HG03571 (cell line): ENCODE measurements around the gene ZNF493.

ENCODE experiments used
- ATAC-seq: cut with Tn5 transposase; IDR thresholded peaks from one replicate; pipeline ENCODE4 v1.9.1; 2021; ENCODE audit not compliant: unreplicated experiment

Gene ZNF493

DNA sequence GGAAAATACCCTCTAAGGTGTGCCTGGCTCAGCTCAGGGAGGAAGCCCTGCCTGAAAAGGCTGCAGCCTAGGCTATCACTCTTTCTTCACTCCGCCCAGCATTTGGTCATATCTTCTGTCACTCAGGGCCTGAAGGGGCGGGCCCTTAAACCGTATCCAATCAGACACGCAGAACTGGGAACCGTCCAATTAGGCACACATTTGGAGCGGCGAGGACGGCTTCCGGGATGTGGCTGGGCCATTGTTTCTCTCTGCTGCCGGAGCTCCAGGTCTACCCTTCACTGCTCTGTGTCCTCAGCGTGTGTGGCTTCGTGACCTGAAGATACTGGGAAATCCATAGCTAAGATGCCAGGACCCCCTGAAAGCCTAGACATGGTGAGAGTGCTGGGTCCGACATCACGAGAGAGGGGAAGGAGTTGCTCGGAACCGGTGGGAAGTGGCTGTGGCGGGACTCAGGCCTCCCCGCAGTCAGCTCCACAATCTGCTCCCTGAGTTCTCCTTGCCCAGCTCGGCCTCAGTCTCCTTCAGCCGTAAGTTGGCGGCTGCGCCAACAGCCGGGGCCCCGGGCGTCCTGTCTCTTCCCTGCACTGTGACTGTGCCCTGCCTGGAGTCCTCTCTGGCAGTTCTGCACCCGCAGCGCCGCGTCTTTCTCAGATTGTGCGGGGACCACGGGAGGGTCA is at the start of gene ZNF493:
TSS of gene ZNF493 (plus strand) at position 241 of the 680 bp plus-strand sequence. CDS start at position 346, 105 bp downstream.
- peak; percentile 97 for ATAC-seq

DNA sequence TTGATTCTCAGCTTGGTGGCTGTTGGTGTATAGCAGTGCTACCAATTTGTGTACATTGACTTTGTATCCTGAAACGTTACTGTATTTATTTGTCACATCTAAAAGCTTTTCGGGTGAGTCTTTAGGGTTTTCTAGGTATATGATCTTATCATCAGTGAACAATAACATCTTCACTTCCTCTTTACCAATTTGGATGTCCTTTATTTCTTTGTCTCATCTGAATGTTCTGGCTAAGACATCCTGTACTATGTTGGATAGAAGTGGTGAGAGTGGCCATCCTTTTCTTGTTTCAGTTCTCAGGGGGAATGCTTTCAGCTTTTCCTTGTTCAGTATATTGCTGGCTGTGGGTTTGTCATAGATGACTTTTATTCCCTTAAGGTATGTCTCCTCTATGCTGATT is 44.1 kb upstream of the ZNF493 start:
- ATAC-seq = no peak

DNA sequence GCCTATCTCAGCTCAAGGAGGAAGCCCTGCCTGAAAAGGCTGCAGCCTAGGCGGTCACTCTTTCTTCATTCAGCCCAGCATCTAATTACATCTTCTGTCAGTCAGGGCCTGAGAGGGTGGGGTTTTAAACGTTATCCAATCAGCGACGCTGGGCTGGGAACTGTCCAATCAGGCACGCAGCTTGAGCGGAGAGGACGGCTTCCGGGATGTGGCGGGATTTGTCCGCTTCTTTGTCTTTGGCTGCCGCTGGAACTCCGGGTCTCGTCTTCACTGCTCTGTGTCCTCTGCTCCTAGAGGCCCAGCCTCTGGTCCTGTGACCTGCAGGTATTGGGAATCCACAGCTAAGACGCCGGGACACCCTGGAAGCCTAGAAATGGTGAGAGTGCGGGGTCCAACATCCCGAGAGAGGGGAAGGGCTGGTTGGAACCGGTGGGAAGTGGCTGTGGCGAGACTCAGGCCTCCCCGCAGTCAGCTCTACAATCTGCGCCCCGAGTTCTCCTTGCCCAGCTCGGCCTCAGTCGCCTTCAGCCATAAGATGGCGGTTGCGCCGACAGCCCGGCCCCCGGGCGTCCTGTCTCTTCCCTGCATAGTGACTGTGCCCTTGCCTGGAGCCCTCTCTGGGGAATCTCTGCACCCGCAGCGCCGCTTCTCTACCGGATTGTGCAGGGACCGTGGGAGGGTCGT is 38.0 kb upstream of the ZNF493 start, which contains the start of gene ZNF738:
TSS of gene ZNF738 (plus strand) at position 233 of the 684 bp plus-strand sequence. CDS start at position 374, 141 bp downstream.
- ATAC-seq = peak; percentile 87

DNA sequence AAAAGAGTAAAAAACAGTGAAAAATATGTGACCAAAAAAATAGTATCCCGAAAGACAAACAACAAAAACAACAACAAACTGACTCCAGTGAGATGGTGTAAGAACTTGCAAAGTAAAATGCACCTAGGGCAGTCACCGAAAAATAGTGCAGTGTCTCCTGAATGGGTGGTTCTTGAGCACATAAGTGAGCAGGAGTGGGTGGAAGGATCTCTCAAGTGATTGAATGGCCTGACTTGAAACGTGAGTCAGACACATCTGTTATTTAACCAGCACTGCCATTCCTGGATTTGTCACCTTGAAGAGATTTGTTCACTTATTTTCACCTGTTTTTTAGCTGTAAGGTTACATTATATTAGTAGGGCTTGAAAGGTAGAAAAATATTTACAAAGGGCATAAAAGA is 34.6 kb upstream of the ZNF493 start:
- ATAC-seq = no peak

DNA sequence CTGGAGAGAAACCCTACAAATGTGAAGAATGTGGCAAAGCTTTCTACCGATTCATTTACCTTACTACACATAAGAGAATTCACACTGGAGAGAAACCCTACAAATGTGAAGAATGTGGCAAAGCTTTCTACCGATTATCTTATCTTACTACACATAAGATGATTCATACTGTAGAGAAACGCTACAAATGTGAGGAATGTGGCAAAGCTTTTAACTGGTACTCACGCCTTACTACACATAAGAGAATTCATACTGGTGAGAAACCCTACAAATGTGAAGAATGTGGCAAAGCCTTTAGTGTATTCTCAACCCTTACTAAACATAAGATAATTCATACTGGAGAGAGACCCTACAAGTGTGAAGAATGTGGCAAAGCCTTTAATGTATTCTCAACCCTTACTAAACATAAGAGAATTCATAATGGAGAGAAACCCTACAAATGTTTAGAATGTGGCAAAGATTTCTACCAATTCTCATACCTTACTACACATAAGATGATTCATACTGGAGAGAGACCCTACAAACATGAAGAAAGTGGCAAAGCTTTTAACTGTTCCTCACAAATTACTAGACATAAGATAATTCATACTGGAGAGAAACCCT is 12.9 kb upstream of the ZNF493 start:
- ATAC-seq = no peak

DNA sequence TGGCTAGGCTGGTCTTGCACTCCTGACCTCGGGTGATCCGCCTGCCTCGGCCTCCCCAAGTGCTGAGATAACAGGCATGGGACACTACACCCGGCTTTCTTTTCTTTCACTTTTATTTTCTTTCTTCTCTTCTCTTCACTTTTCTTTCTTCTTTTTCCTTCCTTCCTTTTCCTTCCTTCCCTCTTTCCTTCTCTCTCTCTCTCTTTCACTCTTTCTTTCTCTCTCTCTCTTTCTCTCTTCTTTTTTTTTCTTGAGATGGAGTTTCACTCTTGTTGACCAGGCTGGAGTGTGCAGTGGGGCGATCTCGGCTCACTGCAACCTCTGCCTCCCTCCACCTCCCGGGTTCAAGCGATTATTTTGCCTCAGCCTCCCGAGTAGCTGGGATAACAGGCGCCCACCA is 812 bp upstream of the ZNF493 start:
- ATAC-seq = no peak

DNA sequence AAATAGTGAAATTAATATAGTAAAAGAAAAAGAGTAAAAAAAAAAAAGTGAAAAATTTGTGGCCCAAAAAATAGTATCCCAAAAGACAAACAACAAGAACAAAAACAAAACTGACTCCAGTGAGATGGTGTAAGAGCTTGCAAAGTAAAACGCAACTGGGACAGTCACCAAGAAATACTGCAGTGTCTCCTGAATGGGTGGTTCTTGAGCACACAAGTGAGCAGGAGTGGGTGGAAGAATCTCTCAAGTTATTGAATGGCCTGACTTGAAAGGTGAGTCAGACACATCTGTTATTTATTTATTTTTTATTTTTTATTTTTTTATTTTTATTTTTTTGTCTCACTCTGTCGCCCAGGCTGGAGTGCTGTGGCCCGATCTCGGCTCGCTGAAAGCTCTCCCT is 1.9 kb downstream of the ZNF493 start:
- ATAC-seq = no peak

DNA sequence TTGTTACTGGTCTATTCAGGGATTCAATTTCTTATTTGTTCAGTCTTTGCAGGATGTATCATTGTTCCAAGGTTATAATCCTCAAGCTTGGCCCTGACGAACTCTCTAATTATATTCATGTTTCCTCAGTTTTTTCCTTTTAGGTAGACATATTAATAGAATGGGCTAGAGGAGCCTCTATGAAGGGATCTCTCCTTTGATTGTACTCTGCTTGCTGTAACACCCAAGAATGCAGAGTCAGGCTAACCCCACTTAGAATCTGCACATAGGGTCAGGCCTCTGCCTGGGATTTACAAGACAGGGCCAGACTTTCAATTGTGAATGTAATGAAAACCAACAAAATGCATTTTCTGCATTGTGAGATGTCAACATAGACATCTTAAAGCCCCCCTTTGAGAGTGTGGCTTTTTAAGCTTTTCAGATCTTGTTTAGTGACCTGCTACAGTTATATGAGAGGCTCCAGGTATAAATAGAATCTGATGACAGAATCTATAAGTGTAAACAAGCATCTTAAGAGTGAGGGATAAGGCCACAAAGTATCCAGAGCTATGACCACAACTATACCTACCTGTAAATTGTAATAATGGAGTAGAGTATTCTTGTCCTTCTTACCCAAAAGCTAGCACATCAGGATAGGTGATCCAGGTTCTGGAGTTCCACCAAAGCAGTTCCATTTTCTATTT is 5.5 kb downstream of the ZNF493 start:
- ATAC-seq = no peak

DNA sequence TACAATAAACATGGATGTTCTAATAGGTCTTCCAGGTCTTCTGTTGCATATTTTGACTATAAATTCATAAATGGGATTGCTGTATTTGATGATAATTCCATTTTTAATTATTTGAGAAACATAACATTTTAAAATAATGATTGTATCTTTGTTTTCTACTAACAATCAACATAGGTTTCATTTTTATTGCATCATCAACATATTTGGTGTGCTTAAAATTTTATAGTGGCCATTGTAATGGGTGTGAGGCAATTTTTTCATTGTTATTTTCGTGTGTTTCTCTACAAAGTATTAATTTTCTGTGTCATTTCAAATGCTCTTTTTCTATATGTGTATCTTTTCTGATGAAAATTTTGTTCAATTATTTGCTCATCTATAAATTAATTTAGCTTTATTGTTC is 13.2 kb downstream of the ZNF493 start:
- no peak for ATAC-seq

DNA sequence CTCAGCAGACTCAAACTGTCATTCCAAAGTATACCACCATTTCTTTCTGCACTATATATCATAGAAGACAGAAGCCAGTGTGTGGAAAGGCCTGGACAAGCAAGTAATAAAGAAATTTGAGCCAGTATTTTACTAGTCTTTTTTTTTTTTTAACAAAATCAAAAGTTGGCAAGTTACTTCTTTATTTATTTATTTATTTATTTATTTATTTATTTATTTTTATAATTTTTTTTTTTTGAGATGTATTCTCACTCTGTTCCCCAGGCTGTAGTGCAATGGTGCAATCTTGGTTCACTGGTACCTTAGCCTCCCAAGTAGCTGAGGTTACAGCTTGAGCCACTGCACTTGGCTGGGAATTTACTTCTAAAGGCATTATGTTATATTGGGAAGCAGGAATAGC is 25.3 kb downstream of the ZNF493 start:
- no peak for ATAC-seq

DNA sequence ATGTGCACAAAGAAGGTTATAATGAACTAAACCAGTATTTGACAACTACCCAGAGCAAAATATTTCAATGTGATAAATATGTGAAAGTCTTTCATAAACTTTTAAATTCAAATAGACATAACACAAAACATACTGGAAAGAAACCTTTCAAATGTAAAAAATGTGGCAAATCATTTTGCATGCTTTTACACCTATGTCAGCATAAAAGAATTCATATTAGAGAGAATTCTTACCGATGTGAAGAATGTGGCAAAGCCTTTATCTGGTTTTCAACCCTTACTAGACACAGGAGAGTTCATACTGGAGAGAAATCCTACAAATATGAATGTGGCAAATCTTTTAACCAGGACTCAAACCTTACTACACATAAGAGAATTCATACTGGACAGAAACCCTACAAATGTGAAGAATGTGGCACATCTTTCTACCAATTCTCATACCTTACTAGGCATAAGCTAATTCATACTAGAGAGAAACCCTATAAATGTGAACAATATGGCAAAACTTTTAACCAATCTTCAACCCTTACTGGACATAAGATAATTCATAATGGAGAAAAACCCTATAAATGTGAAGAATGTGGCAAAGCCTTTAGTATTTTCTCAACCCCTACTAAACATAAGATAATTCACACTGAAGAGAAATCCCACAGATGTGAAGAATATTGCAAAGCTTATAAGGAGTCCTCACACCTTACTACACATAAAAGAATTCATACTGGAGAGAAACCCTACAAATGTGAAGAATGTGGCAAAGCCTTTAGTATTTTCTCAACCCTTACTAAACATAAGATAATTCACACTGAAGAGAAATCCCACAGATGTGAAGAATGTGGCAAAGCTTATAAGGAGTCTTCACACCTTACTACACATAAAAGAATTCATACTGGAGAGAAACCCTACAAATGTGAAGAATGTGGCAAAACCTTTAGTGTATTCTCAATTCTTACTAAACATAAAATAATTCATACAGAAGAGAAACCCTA is 26.4 kb downstream of the ZNF493 start:
- ATAC-seq = no peak

DNA sequence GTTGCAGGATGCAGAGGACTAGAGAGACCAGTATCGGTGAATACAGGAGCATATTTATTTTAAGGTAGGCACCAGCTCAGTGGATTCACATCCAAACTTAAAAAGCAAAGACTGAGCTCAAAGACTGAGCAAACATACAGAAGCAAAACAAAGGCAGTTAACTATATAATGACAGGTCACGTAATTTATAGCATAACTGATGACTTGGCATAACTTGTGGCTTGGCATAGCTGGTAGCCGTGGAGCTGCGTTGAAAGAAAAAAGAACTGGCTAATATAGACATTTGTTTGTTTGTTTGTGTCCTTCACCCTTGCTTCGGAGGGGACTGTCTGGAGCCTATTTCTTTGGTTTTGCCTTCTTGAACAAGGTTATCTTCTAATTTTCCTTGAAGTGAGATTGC is 33.7 kb downstream of the ZNF493 start:
- ATAC-seq = no peak

DNA sequence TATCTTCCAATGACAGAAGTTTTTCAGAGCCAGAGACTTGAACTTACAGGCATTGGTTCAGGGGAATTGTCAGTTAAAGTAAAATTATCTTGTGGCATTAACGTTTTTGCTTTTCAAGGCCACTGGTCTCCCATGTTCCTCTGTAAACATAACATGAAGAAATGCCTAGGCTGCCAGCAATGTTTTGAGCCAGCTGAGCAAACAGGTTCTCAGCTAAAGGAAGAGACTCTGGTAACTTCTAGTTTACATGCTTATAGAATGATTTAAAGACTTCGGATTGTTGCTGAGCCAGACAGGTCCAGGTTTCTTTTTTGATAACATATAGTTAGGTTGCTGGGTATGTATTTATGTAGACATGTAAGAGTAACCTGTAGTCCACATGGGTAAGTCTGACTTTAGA is 35.7 kb downstream of the ZNF493 start:
- ATAC-seq = no peak

DNA sequence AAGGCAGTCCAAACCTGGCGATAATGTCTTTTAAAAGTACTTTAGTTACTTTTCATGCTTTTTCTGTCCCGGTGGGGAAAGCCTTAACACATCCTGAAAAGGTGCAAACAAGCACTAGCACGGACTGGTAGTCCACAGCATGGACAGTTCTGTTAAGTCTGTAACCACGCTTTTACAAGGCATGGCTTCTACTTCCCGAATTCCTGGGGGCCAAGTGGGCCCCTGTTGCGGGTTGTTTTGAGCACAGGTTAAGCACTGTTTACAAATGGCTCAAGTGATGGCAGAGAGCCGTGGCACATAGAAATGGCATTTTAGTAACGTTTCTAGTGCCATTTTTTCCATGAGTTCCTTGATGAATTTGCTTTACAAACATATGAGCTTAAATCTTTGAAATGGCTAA is 37.6 kb downstream of the ZNF493 start:
- no peak for ATAC-seq

DNA sequence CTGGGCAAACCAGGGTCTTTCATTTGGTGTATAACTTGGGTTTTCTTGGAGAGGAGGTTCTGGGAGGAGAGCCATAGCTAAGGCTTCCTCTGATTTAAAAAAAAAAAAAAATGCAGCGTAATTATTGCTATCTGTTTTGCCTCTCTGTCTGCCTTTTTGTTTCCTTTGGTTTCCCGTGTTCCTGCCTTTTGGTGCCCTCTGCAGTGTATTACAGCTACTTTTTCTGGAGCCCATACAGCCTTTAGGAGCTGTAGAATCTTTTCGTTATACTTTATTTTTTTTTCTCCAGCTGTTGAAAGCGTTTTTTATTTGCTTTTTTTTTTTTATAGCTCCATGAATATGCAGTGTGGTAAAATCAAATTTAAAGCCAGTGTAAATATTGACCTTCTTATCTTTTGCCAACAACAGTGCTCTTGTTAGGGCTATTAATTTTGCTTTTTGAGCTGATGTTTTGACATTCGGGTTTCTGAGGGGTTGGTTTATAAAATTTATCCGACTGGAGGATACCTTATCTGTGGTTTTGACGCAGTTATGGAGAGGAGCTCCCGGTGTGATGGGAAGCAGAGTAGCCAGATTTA is 38.1 kb downstream of the ZNF493 start:
- ATAC-seq = no peak

DNA sequence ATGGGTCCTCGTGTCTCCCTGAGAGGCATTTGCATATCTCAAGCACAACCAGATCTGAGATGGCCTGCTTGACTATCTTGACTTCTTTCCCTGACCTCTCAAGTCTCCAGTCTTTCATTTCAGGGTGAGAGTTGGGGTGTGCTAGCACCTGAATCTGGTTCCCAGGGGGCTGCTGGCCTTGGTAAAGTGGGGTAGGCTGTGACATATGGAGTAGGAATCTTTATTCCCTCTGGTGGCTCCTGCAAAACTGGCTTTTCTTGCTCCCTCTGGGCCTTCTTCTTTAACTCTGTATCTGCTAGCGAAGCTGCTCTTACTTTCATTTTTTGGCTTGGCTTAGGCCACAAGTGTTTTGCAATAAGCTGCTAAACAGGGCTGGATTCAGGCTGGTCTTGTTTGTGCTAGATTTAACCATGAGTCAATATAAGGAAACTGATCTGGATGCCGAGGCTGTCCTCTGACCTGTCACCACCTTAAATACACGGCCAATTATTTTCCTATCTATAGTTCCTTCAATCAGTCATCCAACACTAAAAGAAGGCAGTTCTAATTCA is 42.3 kb downstream of the ZNF493 start:
- no peak for ATAC-seq

DNA sequence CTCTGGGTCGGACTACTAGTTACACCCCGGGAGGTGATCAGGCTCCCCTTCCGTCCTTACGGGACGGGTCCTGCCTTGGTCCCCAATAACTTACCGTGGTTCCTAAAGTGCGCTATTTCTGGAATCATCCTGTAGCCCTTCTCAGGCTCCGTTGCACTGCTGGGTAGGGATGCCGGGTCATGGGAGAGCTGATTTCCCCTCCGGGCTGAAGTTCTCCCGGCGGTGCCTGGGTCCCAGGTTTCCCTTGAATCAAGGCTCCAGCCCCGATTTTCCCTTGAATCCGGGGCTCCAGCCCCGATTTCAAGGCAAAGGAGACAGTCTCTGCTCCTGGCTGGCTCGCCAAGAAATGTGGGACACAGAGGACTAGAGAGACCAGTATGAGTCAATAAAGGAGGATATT is 43.4 kb downstream of the ZNF493 start:
- no peak for ATAC-seq

DNA sequence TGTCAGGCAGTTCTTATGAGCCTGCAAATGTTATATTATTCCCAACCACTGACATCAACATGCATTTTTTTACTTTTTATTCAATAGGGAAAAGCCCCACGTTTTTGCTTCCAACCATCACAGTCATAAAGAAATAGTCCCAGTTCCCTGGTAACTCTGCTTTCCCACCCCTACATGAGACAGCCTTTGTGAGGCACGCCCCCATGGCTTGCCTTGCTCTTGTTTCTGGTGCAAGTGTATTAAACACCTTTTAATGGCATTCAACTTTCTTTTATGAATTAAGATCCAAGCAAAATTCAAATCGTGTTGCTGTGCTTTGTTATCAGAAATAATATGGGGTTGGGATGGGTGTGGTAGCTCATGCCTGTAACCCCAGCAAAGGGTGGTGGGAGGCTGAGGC is 54.3 kb downstream of the ZNF493 start:
- ATAC-seq = no peak

DNA sequence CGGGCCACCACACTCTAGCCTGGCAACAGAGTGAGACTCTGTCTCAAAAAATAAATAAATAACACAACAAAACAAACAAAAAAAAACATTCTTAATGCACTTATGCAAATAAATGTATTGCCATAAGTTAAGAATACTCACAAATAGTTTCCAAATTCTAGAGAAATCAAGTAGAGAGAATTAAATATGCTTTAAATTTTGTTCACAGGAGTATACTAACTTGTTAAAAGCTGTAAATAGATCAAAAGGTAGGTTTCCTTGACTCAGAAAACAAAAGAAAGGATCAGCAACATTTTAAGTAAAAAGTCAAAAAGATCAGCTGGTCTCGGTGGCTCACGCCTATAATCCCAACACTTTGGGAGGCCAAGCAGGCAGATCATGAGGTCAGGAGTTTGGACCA is 58.0 kb downstream of the ZNF493 start:
- no peak for ATAC-seq

DNA sequence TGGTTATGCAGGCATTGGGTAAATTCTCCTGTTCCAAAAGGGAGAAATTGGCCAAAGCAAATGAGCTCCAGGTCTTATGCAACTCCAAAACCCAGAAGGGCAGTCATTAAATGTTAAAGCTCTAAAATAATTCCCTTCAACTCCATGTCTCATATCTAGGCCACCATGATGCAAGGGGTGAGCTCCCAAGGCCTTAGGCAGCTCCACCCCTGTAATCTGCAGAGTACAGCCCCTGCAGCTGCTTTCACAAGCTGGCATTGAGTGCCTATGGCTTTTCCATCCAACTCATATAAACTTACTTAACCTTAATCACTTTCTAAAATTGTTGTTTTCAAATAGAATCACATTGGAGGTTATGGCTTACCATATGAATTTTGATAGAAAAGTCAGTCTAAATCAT is 63.8 kb downstream of the ZNF493 start:
- no peak for ATAC-seq
